ENCODE measurements around the gene TRIM40. TPM values are rescaled to one million over a fixed set of nuclear protein-coding genes. Genes with fewer than 3 reads are reported as not detected.

The TRIM40 gene
- total RNA-seq, 1 donor from 2014 or later, result not detected

DNA sequence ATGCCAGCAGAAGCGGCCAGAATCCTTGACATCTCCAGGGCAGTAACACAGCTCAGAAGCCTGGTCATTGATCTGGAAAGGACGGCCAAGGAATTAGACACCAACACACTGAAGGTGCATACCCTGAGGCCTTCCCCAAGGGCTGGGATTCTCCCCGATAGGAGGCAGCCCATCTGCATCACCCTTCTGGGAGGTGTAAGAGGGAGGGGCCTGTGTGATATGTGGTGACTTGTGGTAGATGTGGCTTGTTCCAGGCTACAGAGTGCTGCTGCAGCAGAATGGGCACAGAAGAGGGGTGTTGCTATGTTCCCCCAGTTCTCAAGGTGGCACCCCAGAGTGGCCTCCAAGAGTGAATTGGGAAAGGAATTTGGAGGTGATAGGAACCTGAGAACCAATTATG lies 11.2 kb downstream of the TRIM40 start:
- no peak for DNase-seq (ENCODE audit: low spot score)

DNA sequence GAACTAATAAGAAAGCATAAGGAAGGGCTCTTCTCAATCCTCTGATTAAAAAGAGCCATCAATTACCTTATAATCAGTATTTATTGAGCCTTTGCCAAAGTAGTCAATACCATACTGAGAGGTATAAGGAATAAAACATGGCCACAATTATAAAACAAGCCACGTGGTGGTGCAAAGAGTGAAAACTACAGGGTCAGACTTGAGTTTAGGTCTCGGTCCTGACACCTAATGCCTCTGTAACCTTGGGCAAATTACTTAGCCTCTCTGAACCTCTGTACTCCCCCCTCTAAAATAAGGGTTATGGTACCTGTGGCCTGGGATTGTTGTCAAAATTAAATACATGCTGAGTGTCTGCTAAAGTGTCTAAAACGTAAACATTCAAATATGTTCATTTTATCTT lies 13.3 kb downstream of the TRIM40 start:
- no peak for DNase-seq (ENCODE audit: low spot score)

DNA sequence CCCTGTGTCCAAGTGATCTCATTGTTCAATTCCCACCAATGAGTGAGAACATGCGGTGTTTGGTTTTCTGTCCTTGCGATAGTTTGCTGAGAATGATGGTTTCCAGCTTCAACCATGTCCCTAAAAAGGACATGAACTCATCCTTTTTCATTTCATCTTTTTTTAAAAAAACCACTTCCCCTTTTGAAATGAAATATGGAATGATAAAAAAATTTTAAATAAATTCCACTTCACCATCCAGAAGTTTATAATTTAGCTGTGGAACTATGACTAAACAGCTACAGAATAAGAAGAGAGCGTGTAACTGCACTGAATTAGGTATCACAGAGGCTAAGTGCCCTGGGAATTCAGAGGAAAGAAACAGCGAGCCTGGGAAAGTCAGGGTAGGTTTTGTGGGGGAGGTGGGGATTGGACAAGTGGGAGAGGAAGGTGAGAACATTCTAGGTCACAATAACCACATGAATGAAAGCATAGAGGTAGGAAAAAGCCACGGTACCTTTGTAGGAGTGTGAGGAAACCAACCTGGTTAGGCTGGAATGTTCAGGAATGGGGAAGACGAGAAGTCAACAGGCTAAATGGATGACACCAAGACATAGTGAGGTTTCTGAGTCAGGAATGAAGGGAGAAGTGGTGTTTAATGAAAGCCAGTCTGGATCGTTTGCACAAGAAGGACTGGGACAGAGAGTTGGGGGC lies 14.1 kb downstream of the TRIM40 start:
- no peak for DNase-seq (ENCODE audit: low spot score)

DNA sequence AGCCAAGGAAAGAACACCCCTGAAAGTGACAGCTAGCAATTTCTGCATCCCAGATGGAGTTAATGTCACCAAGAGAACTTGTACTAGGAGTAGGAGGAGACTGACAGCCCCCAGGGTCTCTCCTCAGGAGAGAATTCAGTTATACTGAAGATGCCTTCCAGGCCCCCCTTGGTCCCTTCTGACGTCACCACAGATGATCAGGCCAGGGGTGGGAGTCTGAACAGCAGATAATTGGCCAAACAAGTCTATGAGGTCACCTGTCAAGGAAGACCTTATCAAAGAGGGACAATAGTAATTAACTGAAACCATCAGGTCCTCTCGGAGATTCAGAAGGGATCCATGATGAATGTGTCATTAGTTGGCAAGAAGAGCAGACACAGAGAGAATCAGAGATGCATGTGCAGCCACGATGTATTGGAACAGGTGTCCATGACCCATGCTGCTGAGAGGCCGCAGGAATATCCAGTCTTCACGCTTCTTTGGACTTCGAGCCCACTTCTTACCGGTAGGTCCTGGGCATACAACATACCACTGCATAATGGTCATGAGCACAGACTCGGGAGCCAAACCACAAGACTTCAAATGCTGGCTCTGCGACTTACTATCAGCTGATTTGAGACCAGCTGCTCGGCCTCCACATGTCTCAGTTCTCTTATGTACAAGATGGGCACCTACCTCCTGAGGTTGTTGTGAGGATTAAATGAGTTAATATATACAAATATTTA lies 14.9 kb downstream of the TRIM40 start:
- DNase-seq (ENCODE audit: low spot score), result no peak

DNA sequence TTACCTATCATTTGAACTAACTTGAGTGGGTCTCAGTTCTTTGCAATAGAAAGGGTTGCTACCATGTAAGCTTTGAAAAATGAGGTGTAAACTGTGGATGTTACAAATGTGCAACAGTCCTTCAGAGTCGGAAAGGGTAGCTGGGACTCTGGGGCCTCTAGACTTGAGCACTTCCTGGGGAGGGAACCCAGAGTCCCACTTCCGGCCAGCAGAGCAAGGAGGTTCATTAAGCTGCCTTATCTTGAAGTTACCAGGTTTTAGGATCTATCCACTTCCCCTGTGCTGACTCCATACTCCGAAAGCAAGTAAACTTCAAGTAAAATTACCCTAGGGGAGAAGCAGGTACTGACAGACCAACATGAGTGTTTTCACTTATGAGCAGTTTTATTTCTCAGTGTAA lies 15.6 kb downstream of the TRIM40 start:
- DNase-seq (ENCODE audit: low spot score), result no peak

DNA sequence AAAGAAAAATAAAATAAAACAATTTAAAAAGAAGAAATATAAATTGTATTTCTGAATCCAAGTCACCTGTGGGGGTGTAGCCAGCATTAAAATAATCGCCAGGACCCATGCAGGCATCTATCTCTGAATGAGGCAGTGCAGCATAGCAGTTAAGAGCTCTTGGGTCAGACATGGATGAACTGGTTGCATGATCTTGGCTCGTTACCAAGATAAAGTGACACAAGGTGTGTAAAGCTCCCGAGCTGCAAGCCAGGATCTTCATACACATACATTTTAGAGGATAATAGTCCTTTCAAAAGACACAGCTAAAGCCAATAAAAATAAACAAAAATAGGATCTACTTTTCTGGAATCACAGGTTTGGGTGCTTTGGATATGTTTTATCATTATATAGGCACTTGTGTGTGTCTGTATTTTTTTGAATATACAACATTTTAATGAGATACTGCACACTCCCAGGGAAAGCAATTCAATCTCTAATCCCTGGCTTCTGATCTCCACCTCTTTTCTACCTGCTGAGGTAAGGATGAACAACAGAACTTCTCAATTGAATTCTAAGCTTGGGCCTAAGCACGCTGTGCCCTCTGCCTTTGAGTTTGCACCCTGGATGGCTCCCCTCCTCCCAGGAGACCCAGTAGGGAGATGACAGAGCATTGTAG lies 16.2 kb downstream of the TRIM40 start:
- DNase-seq (ENCODE audit: low spot score), result no peak

DNA sequence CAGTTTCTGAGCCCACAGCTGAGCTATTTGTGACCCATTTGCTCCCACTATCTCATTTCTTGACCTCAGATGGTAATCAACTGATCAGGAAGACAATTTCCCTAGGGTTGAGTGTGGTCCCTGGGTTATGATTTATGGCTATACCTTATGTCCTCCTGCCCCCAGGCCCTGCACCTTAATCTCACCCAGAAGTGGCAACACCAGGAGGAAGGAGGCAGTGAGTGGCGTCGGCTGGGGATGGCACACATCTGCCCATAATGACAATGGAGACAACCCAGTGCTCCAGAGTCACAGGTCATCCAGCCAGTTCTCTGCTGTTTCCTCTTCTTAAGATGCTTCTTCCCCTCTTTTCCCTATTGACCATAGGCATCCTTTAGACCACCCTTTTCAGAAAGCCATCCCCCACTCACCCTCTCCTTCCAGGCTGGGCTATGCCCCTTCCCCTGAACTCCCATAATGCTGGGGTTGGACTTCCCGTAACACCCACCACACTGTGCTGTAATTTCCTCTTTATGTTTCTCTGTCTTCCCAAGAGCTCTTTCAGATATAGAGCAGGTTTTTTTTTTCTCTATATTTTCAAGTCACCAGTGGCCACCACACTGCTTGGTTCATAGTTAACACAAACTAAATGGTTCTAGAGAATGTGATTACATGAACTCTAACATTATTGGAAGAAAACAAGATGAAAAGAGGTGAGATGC lies 17.1 kb downstream of the TRIM40 start:
- DNase-seq (ENCODE audit: low spot score), result no peak

DNA sequence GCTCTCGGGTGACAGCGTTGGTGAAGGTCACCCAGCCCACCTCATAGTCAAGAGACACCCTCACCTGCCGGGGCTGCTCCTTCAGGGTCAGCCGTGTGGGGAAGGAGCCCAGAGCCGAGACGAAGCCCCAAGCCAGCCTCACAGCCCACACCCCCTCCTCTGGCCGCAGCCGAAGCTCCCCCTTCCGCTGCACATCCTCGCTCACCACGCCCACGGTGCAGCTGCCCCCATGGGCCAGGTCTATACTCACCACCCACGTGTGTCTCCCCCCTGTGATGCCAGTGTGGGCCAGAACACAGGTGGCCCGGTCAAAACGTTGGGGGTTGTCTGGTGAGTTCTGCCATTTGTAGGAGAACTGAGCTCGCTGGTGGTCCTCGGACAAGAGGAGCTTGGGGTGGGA lies 18.1 kb downstream of the TRIM40 start:
- DNase-seq (ENCODE audit: low spot score), result no peak

DNA sequence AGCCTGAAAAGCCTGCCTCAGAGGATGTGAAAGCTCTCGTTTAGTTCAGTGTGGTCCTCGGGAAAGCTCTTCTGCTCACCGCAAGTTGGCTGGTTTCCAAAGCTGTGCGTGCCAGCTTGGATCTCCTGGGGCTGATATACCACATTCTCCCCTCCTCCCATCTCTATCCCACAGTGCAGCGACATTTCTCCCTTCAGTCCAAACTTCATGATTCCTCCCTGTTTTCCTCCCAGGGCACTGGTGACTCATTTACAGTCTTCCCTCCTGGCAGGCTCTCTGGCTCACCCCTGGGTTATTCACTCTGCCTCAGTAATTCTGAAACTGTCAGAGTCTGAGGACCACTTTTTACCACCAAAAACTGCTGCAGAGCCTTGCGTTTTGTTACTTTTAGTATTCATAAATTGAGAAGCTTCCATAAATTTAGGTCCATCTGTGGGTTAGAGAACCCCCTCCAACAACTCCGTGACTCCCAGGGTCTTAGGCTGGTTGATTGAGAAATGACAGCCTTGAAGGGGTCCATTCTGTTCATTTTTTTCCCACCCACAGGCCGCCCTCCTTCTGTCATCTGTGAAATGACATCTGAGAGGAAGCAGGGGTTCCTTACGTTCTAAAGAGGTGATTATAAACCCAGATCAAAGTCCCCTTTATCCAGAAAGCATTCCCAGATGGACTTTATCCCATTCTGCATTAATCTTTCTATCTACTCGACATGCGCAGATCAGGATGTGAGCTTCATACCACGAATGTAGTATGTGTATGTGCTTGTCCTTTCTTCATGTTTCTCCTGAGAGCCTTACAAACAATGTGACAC lies 19.0 kb downstream of the TRIM40 start:
- no peak for DNase-seq (ENCODE audit: low spot score)

DNA sequence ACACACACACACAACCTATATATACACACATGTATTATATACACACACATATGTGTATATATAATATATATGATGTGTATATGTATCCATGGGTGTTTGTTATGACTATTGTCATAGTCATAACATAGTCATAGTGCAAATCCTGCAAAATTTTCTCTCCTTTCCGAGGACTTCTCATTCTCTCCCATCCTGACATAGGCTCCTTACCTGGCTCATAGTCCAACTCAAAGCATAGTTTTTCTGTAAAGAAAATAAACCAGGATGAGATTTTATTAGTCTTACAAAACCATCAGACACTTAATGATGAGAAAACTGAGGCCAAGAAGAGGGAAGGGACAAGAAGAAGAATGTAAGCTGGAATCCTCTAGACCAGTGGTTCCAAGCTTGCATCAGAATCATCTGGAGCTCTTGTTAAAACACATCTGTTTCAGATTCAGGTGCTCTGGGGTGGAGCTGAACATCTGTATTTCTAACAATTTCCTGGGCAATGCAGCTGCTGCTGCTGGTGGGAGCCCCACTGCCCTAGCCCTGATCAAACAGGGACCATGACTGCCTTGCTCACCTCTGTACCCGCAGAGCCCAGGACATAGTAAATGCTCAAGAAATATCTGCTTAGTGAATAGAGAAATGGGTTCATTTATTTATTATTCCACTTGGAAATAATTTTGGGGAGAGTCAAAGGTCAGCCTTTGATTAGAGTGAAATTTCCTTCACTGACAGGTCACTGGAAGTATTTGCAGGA lies 19.8 kb downstream of the TRIM40 start:
- no peak for DNase-seq (ENCODE audit: low spot score)

DNA sequence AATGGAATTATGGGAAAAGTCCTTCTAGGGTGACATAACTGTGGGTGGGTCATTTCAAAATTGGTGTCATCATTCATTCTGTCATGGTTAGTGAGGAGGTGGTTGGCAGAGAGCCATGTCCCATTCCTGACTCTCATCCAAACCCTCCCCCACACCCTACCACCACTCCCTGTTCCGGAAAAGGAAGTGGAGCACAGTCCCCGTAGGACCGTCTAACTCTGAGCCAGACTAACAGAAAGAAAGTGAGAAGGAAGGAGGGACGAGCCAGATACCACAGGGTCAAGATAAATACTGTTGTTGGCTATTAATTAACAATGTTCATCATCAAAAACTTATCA lies 20.3 kb downstream of the TRIM40 start:
- DNase-seq (ENCODE audit: low spot score), result no peak

DNA sequence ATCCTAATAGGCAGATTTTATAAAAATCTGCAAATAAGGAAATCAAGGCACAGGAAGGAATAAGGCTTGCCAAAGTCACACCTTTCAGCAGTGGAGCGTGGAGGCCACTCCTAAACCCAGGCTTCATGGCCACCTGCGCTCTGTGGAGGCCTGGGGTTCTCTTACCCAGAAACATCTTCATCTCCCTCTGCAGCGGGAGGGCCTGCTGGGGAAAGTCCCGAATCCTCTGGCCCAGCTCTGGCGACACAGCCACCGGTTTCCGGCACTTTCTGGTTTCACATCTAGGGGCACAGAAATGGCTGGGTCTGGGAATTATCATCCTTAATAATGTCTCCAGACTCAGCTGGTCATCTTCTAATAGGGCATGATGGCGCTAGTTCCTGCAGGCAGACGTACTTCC lies 20.8 kb downstream of the TRIM40 start:
- DNase-seq (ENCODE audit: low spot score), result no peak

DNA sequence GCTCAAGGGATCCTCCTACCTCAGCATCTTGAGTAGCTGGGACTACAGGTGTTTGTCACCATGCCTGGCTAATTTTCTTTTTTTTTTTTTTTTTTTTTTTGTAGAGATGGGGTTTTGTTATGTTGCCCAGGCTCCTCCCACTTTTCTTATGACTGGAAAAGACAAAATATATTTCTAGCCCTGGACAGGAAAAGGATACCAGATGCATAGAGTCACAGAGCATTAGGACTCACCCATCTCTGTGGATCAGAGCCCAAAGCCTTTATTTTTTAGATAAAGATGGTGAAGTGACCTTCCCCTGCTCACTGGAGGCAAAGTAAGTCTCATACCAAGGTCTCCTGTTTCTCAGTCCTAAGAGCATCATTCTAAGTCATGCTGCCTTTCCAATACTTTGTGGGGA lies 21.6 kb downstream of the TRIM40 start:
- no peak for DNase-seq (ENCODE audit: low spot score)

DNA sequence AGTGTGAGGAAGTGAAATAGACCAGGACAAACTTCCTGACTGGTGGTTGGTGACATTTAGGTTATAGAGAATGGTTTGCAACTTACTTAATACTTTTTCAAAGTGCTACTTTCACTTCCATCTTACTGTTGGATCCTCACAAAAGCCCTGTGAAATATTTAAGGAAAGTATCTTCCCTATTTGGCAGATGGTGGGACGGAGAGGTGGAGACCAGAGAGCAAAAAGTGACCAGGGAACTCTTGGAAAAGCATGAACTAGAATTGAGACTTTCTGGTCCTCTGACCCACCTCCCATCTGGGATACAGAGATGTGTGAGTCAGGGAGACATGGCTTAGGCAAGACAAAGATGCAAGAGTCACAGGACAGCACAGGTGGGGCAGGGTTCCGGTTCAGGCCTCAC lies 22.1 kb downstream of the TRIM40 start:
- DNase-seq (ENCODE audit: low spot score), result no peak

DNA sequence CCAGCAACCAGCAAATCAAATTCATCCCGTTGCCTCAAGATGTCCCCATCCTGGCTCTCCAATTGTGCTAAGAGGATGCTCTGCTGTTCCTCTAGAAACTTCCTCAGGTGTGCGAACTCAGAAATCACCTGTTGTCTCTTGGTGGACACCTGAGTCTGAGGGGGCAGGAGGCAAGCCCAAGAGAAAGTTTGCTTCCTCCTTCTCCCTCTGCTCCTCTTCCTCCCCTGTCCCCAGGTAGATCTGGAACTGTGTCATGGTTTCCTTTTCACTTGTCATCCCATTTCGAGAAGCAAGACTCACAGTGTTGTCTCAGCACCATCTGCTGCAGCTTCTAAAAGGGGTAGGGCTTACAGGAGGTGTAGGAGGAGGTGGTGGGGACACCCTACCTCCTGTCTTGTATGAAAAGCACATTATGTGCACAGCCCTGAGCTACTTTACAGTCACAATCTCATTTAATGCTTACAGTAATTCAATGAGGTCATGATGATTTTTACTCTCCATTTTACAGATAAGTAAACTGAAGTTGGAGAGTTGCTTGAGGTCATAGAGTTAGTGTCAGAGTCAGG lies 22.6 kb downstream of the TRIM40 start:
- no peak for DNase-seq (ENCODE audit: low spot score)

DNA sequence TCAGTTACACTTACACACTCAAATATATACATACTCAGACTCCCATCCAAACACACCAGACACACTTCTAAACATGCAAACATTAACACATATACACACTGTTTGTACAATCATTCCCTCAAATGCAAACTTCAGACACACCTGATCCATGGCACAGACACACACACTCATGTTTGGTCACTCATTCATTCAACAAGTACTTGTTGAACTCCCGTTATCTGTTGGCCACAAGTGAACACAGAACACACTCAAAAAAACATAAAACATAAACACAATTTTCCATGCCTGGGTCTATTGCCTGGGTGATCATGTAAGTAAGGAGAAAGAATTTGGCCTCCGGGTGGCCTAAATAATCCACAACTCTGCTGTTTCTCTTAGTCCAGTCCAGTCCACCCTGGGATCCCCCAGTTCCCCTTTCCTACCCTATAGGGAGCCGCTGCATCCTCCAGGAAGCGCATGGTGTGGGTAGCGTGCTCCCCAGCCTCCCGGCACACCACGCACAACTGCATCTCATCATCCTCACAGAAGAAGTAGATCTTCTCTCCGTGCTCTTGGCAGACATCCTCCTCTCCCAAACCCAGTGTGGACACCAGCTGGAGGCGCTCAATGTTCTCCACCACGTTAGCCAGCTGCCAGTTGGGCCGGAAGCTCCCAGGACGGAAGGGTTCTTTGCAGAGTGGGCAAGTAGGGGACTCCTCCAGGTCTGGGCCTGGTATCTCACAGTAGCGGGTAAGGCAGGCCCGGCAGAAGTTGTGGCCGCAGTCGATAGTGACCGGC lies 24.3 kb downstream of the TRIM40 start:
- no peak for DNase-seq (ENCODE audit: low spot score)

DNA sequence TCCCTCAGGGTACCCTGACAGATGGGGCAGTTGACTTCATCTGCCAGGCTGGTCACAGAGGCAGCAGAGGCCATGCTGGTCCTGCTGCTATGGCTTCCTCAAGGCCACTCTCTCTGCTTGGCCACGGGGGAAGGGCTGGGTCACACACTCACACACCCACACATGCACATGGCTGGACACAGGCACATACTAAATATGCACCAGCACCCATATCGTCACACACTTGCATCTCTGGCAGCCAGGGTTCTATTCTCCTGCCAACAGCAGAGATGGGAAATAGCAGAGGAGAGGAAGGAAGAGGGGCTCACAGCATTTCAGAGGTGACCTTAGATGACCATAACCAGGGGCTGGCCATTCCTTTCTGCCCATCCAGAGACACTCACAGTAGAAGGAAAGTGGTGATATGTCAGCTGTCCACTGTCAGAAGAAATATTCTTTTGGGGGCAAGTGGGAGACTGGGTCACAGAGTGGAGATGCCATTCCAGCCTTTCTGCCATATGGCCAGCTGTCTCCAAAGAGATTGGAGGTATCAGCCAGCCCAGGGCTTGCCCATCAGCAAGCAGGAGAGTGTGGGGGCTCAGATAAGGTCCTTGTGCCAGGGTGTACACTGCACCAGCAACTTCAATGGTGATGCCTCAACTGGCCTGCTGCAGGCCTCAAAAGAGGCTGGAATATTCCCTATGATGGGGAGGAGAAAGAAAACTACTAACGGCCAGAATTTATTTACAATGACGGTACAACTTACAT lies 25.0 kb downstream of the TRIM40 start, which contains the start of gene TRIM10:
TRIM10 (minus strand) TSS at position 427 of the 747 bp plus-strand sequence; CDS start at position 74, 353 bp downstream.
- DNase-seq (ENCODE audit: low spot score), result no peak
